Keratinocyte (primary cell): Measurements from ENCODE around the gene NGLY1. TPM values are rescaled to one million over a fixed set of nuclear protein-coding genes. Genes with fewer than 3 reads are reported as not detected.

Experiments used
- polyA plus RNA-seq, 5 experiments: library from polyadenylated mRNA; depleted of rRNA in 3 of 5; stranded (reverse) in 3 of 5; stranded (forward) in 1 of 5; unstranded in 1 of 5; fragments of >200 nt; gene quantifications; 1 replicate in 1 of 5; 2 replicates in 3 of 5; 3 replicates in 1 of 5; pipeline versions ENCODE4 v1.2.1 to v1.2.3, GENCODE V29; 2011 to 2012; ENCODE audit warnings: missing spikeins in 2 of 5, low read depth in 1 of 5, low replicate concordance in 1 of 5
- small RNA-seq, 3 experiments: library from RNA; depleted of rRNA; stranded (forward); fragments of <200 nt; gene quantifications; one replicate each; pipeline ENCODE3, GENCODE V24; 2012; ENCODE audit warnings: low read depth in 3 of 3, low replicate concordance in 1 of 3; ENCODE audit not compliant: insufficient read length in 3 of 3

NGLY1 gene
- polyA plus RNA-seq, 1 donor (not counting 4 experiments of a cell fraction or from before 2014, with no cell fraction given): 19.5 TPM

Small RNA genes within 50 kb of the gene (small RNA-seq; reads per million reads assigned to genes)
- 0 reads per million in 3 experiments for gene CRIP1P2

Other genes starting within 250 kb of the NGLY1 start
- gene TOP2B, start 118.5 kb downstream of the NGLY1 start, polyA plus RNA-seq: 30.3 to 71.8 TPM (median 34.7 TPM) in 3 replicates
- gene OXSM, start 6.6 kb upstream of the NGLY1 start, polyA plus RNA-seq: 17.8 to 31.6 TPM (median 28.0 TPM) in 3 replicates